K562 (cell line): ENCODE measurements around the gene CLCN1. TPM values are rescaled to one million over a fixed set of nuclear protein-coding genes. Genes with fewer than 3 reads are reported as not detected.

Source experiments
- AFF4 ChIP-seq: sonication (generic); formaldehyde crosslinking; IDR thresholded peaks from 2 replicates; pipeline ENCODE4 v1.8.0; 2023; ENCODE audit warnings: mild to moderate bottlenecking, missing genetic modification reagents
- ASH1L ChIP-seq: fragments of 450-650 bp; IDR thresholded peaks from 2 replicates; pipeline ENCODE4 v1.6.1; 2018; ENCODE audit warnings: borderline replicate concordance, mild to moderate bottlenecking, low read depth; ENCODE audit not compliant: partially characterized antibody
- CREB1 ChIP-seq, 2 experiments: sonication (generic) in 1 of 2; formaldehyde crosslinking in 1 of 2; IDR thresholded peaks; 2 replicates each; pipeline versions ENCODE4 v1.6.1 to v1.8.0; 2012 to 2022; ENCODE audit warnings: inconsistent platforms in 1 of 2, mild to moderate bottlenecking in 1 of 2, missing genetic modification reagents in 1 of 2, moderate library complexity in 1 of 2
- JUN ChIP-seq, 2 experiments: sonication (generic) in 1 of 2; formaldehyde crosslinking in 1 of 2; IDR thresholded peaks; 2 replicates each; pipeline versions ENCODE4 v1.6.1 to v1.8.0; 2012 to 2022; ENCODE audit warnings: borderline replicate concordance in 2 of 2, mild to moderate bottlenecking in 2 of 2, improper control_type of control experiment in 1 of 2, low read depth in 1 of 2, low read length in 1 of 2, missing genetic modification reagents in 1 of 2
- NR2C2 ChIP-seq, 2 experiments: fragments of 200-800 bp in 1 of 2; sonication (Bioruptor generic) in 1 of 2; sonication (generic) in 1 of 2; formaldehyde crosslinking in 1 of 2; IDR thresholded peaks; 2 replicates each; pipeline versions ENCODE4 v1.6.1 to v1.8.0; 2016 to 2022; ENCODE audit warnings: mild to moderate bottlenecking in 1 of 2, missing compliant biosample characterization in 1 of 2, missing genetic modification characterization in 1 of 2, missing genetic modification reagents in 1 of 2
- SAP30 ChIP-seq: fragments of 200-600 bp; sonication (generic); IDR thresholded peaks from 2 replicates; pipeline ENCODE4 v1.6.1; 2012; ENCODE audit warnings: borderline replicate concordance, low read depth, mild to moderate bottlenecking, moderate library complexity, low read length, control low read depth, inconsistent platforms; ENCODE audit not compliant: insufficient read depth, poor library complexity, severe bottlenecking
- TAF1 ChIP-seq: IDR thresholded peaks from 2 replicates; pipeline ENCODE4 v1.6.1; 2011; ENCODE audit warnings: mild to moderate bottlenecking, low read length, moderate library complexity; ENCODE audit not compliant: insufficient read depth, control insufficient read depth, severe bottlenecking; ENCODE audit errors: extremely low read depth
- TAF15 ChIP-seq: fragments of 200-400 bp; formaldehyde crosslinking; IDR thresholded peaks from 2 replicates; pipeline ENCODE4 v1.6.1; 2017; ENCODE audit warnings: mild to moderate bottlenecking, low read depth, low read length, moderate library complexity
- TAL1 ChIP-seq: fragments of 450-650 bp; IDR thresholded peaks from 2 replicates; pipeline ENCODE4 v1.6.1; 2016; ENCODE audit warnings: mild to moderate bottlenecking
- ZBTB40 ChIP-seq, 2 experiments: fragments of 450-650 bp in 1 of 2; sonication (generic) in 1 of 2; formaldehyde crosslinking in 1 of 2; IDR thresholded peaks; 2 replicates each; pipeline versions ENCODE4 v1.7.1 to v1.9.0; 2016 to 2022; ENCODE audit warnings: inconsistent platforms in 1 of 2, mild to moderate bottlenecking in 1 of 2, missing genetic modification reagents in 1 of 2
- ZFX ChIP-seq: sonication (generic); formaldehyde crosslinking; IDR thresholded peaks from 2 replicates; pipeline ENCODE4 v1.8.0; 2022; ENCODE audit warnings: mild to moderate bottlenecking, missing genetic modification reagents, moderate library complexity
- ZNF830 ChIP-seq: fragments of 250-450 bp; sonication (Bioruptor Pico); IDR thresholded peaks from 2 replicates; pipeline ENCODE4 v1.5.0; 2021; ENCODE audit warnings: mild to moderate bottlenecking
- polyA plus RNA-seq, 8 experiments: library from polyadenylated mRNA; depleted of rRNA in 4 of 8; stranded (reverse) in 5 of 8; unstranded in 3 of 8; fragments of >200 nt; fragmentation: Nextera tagmentation in 2 of 8; fragmentation: Illumina TruSeq in 1 of 8; extraction: Ambion mirVana in 2 of 8; extraction: Trizol in 1 of 8; gene quantifications; 2 replicates each; pipeline versions ENCODE4 v1.2.1 to v1.2.3, GENCODE V29; 2011 to 2014; ENCODE audit warnings: inconsistent platforms in 1 of 8, missing spikeins in 1 of 8
- total RNA-seq, 7 experiments: library from RNA; depleted of rRNA in 6 of 7; stranded (reverse); fragments of >200 nt in 6 of 7; fragmentation: Illumina TruSeq in 2 of 7; extraction: Trizol in 2 of 7; gene quantifications; 2 replicates each; pipeline versions ENCODE4 v1.2.1 to v1.2.3, GENCODE V29; 2011 to 2021; ENCODE audit warnings: low replicate concordance in 1 of 7

Gene CLCN1
- total and polyA plus RNA-seq, 9 of the 15 experiments (the other 6 are each of a cell fraction or from before 2014, with no cell fraction given) = 0.01 to 0.11 (median 0.04) TPM; not detected in 4

- peak; percentile 68 for TF ChIP-seq AFF4 (CRISPR knock-in tag)
- TF ChIP-seq ZNF830 = no peak
- no peak for TF ChIP-seq JUN (IDR thresholded peaks at IDR 0.05; ENCODE audit: borderline replicate concordance, low read depth, low read length)
- 0 out of 2 replicates have a peak, but pooled peaks have one; percentile 8 for TF ChIP-seq JUN (CRISPR knock-in tag; IDR thresholded peaks at IDR 0.05; ENCODE audit: borderline replicate concordance)
- peak; percentile 35 for TF ChIP-seq SAP30
- 0 out of 2 replicates have a peak, but pooled peaks have one; percentile 33 for TF ChIP-seq CREB1 (IDR thresholded peaks at IDR 0.05)
- TF ChIP-seq CREB1 (CRISPR knock-in tag; IDR thresholded peaks at IDR 0.05) = no peak
- TF ChIP-seq ZFX (CRISPR knock-in tag) = peak; percentile 7; the same call in 1 of the 2 replicates
- TF ChIP-seq ZBTB40 (IDR thresholded peaks at IDR 0.05) = 0 out of 2 replicates have a peak, but pooled peaks have one; percentile 5
- TF ChIP-seq ZBTB40 (CRISPR knock-in tag; IDR thresholded peaks at IDR 0.05) = no peak
- TF ChIP-seq TAL1 = 0 out of 2 replicates have a peak, but pooled peaks have one; percentile 2
- TF ChIP-seq NR2C2 (CRISPR knock-in tag; IDR thresholded peaks at IDR 0.05) = no peak
- TF ChIP-seq NR2C2 (tag; IDR thresholded peaks at IDR 0.05) = peak; percentile 11; the same call in 1 of the 2 replicates
- TF ChIP-seq ASH1L = no peak
- TF ChIP-seq TAF15 = no peak
- no peak for TF ChIP-seq TAF1
These were observed 27.1 kb upstream of the CLCN1 start (continued) for GRCh38 chr7:143288836-143289235.
